ENCODE measurements around the gene LAMA5. TPM values are rescaled to one million over a fixed set of nuclear protein-coding genes. Genes with fewer than 3 reads are reported as not detected.

The LAMA5 gene
- total RNA-seq, 1 experiment from 2014 or later, result 1,050 TPM

- H3K4me3 Mint-ChIP-seq (ENCODE audit: unreplicated experiment), result no peak overlapping the region
- intact Hi-C loops (cut with micrococcal nuclease; ENCODE audit: unreplicated experiment), result no loop called here
These were observed 85.0 kb downstream of the LAMA5 start for GRCh38 chr20:62282103-62282502.

GRCh38 chr20:62281161-62281933 is 85.8 kb downstream of the LAMA5 start:
- no peak for TF ChIP-seq CTCF (IDR thresholded peaks at IDR 0.05; ENCODE audit: insufficient read depth in 1 of 2, low read depth in 1 of 2, low read length in 1 of 2, severe bottlenecking in 1 of 2, unreplicated experiment in 1 of 2)

More at GRCh38 chr20:62282103-62282502, 85.0 kb downstream of the LAMA5 start:
- Histone ChIP-seq H3K27me3 (replicated peaks; ENCODE audit: control insufficient read depth, insufficient read depth, low read length) (no peaks in the 10 kb centered on the region), H3K4me1 (no peaks in the 10 kb centered on the region), H3K36me3 (ENCODE audit: control insufficient read depth, insufficient read depth, low read length) (peaks cover 17% of the 10 kb centered on the region), H3K4me3 (ENCODE audit: low read depth, low read length) (no peak overlapping the region), H3K9me3 (no peaks in the 10 kb centered on the region)
- no TSS peak for BruUV-seq (replicated peaks)
- no peaks in the 10 kb centered on the region for H3K9me3 Mint-ChIP-seq (ENCODE audit: unreplicated experiment)
- H3K27me3 Mint-ChIP-seq (ENCODE audit: insufficient read depth, unreplicated experiment), result no peaks in the 10 kb centered on the region
- H3K4me1 Mint-ChIP-seq (ENCODE audit: low read depth, unreplicated experiment), result no peaks in the 10 kb centered on the region
- TF ChIP-seq CTCF (IDR thresholded peaks at IDR 0.05; ENCODE audit: insufficient read depth in 1 of 2, low read depth in 1 of 2, low read length in 1 of 2, severe bottlenecking in 1 of 2, unreplicated experiment in 1 of 2), result no peak
- peaks cover 96% of the 10 kb centered on the region for H3K36me3 Mint-ChIP-seq (ENCODE audit: insufficient read depth, unreplicated experiment)
- no peak for DNase-seq
- no peak overlapping the region for H3K27ac Mint-ChIP-seq (ENCODE audit: unreplicated experiment)
- ChIA-PET POLR2A (no interaction called here), CTCF (no interaction called here)

GRCh38 chr20:62280303-62280702 is 86.8 kb downstream of the LAMA5 start:
- Mint-ChIP-seq H3K4me1 (ENCODE audit: low read depth, unreplicated experiment) (no peaks in the 10 kb centered on the region), H3K4me3 (ENCODE audit: unreplicated experiment) (no peak overlapping the region), H3K36me3 (ENCODE audit: insufficient read depth, unreplicated experiment) (peaks cover 100% of the 10 kb centered on the region), H3K27ac (ENCODE audit: unreplicated experiment) (no peak overlapping the region), H3K27me3 (ENCODE audit: insufficient read depth, unreplicated experiment) (no peaks in the 10 kb centered on the region), H3K9me3 (ENCODE audit: unreplicated experiment) (no peaks in the 10 kb centered on the region)
- no peak for TF ChIP-seq CTCF (IDR thresholded peaks at IDR 0.05; ENCODE audit: insufficient read depth in 1 of 2, low read depth in 1 of 2, low read length in 1 of 2, severe bottlenecking in 1 of 2, unreplicated experiment in 1 of 2)
- no peaks in the 10 kb centered on the region for H3K4me1 ChIP-seq
- CTCF ChIA-PET, result no interaction called here
- H3K36me3 ChIP-seq (ENCODE audit: control insufficient read depth, insufficient read depth, low read length), result peaks cover 13% of the 10 kb centered on the region
- no TSS peak for BruUV-seq (replicated peaks)
- DNase-seq, result no peak
- H3K9me3 ChIP-seq, result no peaks in the 10 kb centered on the region
- H3K4me3 ChIP-seq (ENCODE audit: low read depth, low read length), result no peak overlapping the region
- no peaks in the 10 kb centered on the region for H3K27me3 ChIP-seq (replicated peaks; ENCODE audit: control insufficient read depth, insufficient read depth, low read length)
- intact Hi-C loops (cut with micrococcal nuclease; ENCODE audit: unreplicated experiment), result no loop called here
- POLR2A ChIA-PET, result no interaction called here

More at GRCh38 chr20:62281161-62281933, 85.8 kb downstream of the LAMA5 start:
- H3K36me3 Mint-ChIP-seq (ENCODE audit: insufficient read depth, unreplicated experiment), result peaks cover 97% of the 10 kb centered on the region
- ChIA-PET CTCF (no interaction called here), POLR2A (no interaction called here)
- intact Hi-C loops (cut with micrococcal nuclease; ENCODE audit: unreplicated experiment), result no loop called here
- peaks cover 13% of the 10 kb centered on the region for H3K36me3 ChIP-seq (ENCODE audit: control insufficient read depth, insufficient read depth, low read length)
- H3K4me1 ChIP-seq, result no peaks in the 10 kb centered on the region
- H3K27me3 ChIP-seq (replicated peaks; ENCODE audit: control insufficient read depth, insufficient read depth, low read length), result no peaks in the 10 kb centered on the region
- BruUV-seq (replicated peaks), result no TSS peak
- no peak overlapping the region for H3K27ac Mint-ChIP-seq (ENCODE audit: unreplicated experiment)
- no peak overlapping the region for H3K4me3 ChIP-seq (ENCODE audit: low read depth, low read length)
- no peaks in the 10 kb centered on the region for H3K4me1 Mint-ChIP-seq (ENCODE audit: low read depth, unreplicated experiment)
- DNase-seq, result no peak
- no peaks in the 10 kb centered on the region for H3K27me3 Mint-ChIP-seq (ENCODE audit: insufficient read depth, unreplicated experiment)
- no peak overlapping the region for H3K4me3 Mint-ChIP-seq (ENCODE audit: unreplicated experiment)
- H3K9me3 Mint-ChIP-seq (ENCODE audit: unreplicated experiment), result no peaks in the 10 kb centered on the region
- no peaks in the 10 kb centered on the region for H3K9me3 ChIP-seq

Measured in Caco-2 (cell line).